SU-DHL-6 (cell line): ENCODE measurements around the gene MICAL3.

ENCODE experiments used
- H2AFZ ChIP-seq: fragments of 200-600 bp; sonication (generic); 2 replicates; pipeline ENCODE4 v1.6.1; 2014; ENCODE audit warnings: low read depth, mild to moderate bottlenecking, moderate library complexity, mixed read lengths, antibody characterized with exemption, low read length; ENCODE audit not compliant: severe bottlenecking
- H3F3A ChIP-seq: fragments of 200-600 bp; shearing (Covaris generic); 2 replicates; pipeline ENCODE4 v1.6.0; 2016; ENCODE audit warnings: antibody characterized with exemption, mild to moderate bottlenecking; ENCODE audit not compliant: insufficient read depth
- H3K27ac ChIP-seq: fragments of 200-600 bp; sonication (generic); 2 replicates; pipeline ENCODE4 v1.5.1; 2016; ENCODE audit warnings: low read depth, mild to moderate bottlenecking, low read length, moderate library complexity, mixed read lengths
- H3K27me3 ChIP-seq: fragments of 200-600 bp; sonication (generic), shearing (Covaris generic); 2 replicates; pipeline ENCODE4 v1.6.0; 2014; ENCODE audit warnings: mild to moderate bottlenecking, low read length
- H3K36me3 ChIP-seq: fragments of 200-600 bp; sonication (generic); 2 replicates; pipeline ENCODE4 v1.6.1; 2014; ENCODE audit warnings: mild to moderate bottlenecking, low read length, mixed read lengths
- H3K4me2 ChIP-seq: fragments of 300-600, 200-600 bp; shearing (Covaris generic), sonication (generic); 2 replicates; pipeline ENCODE4 v1.6.0; 2014; ENCODE audit warnings: low read length, low read depth, mild to moderate bottlenecking; ENCODE audit not compliant: poor library complexity, severe bottlenecking
- H3K4me3 ChIP-seq: fragments of 200-600 bp; sonication (generic); 2 replicates; pipeline ENCODE4 v1.5.1; 2014; ENCODE audit warnings: antibody characterized with exemption, low read length, mild to moderate bottlenecking, mixed read lengths; ENCODE audit not compliant: insufficient read depth, poor library complexity, severe bottlenecking
- H3K79me2 ChIP-seq: fragments of 200-600 bp; sonication (generic); 2 replicates; pipeline ENCODE4 v1.6.1; 2014; ENCODE audit warnings: mild to moderate bottlenecking, low read length, moderate library complexity; ENCODE audit not compliant: insufficient read depth
- H3K9ac ChIP-seq: fragments of 200-600 bp; sonication (generic); 2 replicates; pipeline ENCODE4 v1.7.0; 2014; ENCODE audit warnings: mild to moderate bottlenecking, low read length
- H3K9me2 ChIP-seq: fragments of 200-600 bp; sonication (generic); replicated peaks from 2 replicates; pipeline ENCODE4 v1.6.1; 2014; ENCODE audit warnings: low read length; ENCODE audit not compliant: insufficient read depth
- H3K9me3 ChIP-seq: fragments of 200-600 bp; sonication (generic); 2 replicates; pipeline ENCODE4 v1.6.1; 2014; ENCODE audit warnings: low read length, mixed read lengths; ENCODE audit not compliant: insufficient read depth
- H4K20me1 ChIP-seq: fragments of 200-600 bp; sonication (generic); 2 replicates; pipeline ENCODE4 v1.6.1; 2014; ENCODE audit warnings: low read depth, mild to moderate bottlenecking, antibody characterized with exemption, low read length, moderate library complexity, mixed read lengths
- CTCF ChIP-seq: fragments of 200-600 bp; sonication (generic); IDR thresholded peaks from one replicate; pipeline ENCODE4 v1.5.1; 2017; ENCODE audit warnings: antibody characterized with exemption, mild to moderate bottlenecking, low read length, moderate library complexity; ENCODE audit not compliant: insufficient read depth, poor library complexity, severe bottlenecking
- EZH2phosphoT487 ChIP-seq: fragments of 200-600 bp; sonication (generic), shearing (Covaris generic); conservative IDR thresholded peaks from 2 replicates; pipeline ENCODE4 v1.6.1; 2018; ENCODE audit warnings: mild to moderate bottlenecking, antibody characterized with exemption, low read length, moderate library complexity, mixed read lengths

MICAL3 gene

GRCh38 chr22:17817511-17818065, 206.8 kb downstream of the MICAL3 start:
- H3K79me2 ChIP-seq, result no peaks in the 10 kb centered on the region
- H3K9ac ChIP-seq, result no peak overlapping the region
- no peaks in the 10 kb centered on the region for H3K36me3 ChIP-seq
- no peak overlapping the region for H3K4me3 ChIP-seq
- no peak overlapping the region for H2AFZ ChIP-seq
- no peaks in the 10 kb centered on the region for H3K9me2 ChIP-seq
- no peak overlapping the region for H3K4me2 ChIP-seq
- TF ChIP-seq CTCF (no peak), EZH2phosphoT487 (no peak)
- no peaks in the 10 kb centered on the region for H4K20me1 ChIP-seq
- no peaks in the 10 kb centered on the region for H3K27me3 ChIP-seq
- no peaks in the 10 kb centered on the region for H3K9me3 ChIP-seq
- no peak overlapping the region for H3K27ac ChIP-seq
- no peaks in the 10 kb centered on the region for H3F3A ChIP-seq

- H3K9me3 ChIP-seq, result no peaks in the 10 kb centered on the region
- no peak overlapping the region for H3K4me3 ChIP-seq
- H3K9me2 ChIP-seq, result no peaks in the 10 kb centered on the region
- H3K9ac ChIP-seq, result no peak overlapping the region
- no peaks in the 10 kb centered on the region for H3F3A ChIP-seq
- H3K36me3 ChIP-seq, result no peaks in the 10 kb centered on the region
- H3K79me2 ChIP-seq, result no peaks in the 10 kb centered on the region
- H2AFZ ChIP-seq, result no peak overlapping the region
- H3K27me3 ChIP-seq, result no peaks in the 10 kb centered on the region
- no peak for TF ChIP-seq EZH2phosphoT487
- no peak for TF ChIP-seq CTCF
- no peak overlapping the region for H3K4me2 ChIP-seq
- H3K27ac ChIP-seq, result no peak overlapping the region
- no peaks in the 10 kb centered on the region for H4K20me1 ChIP-seq
These were observed 207.3 kb downstream of the MICAL3 start for GRCh38 chr22:17817079-17817478.

- Histone ChIP-seq H3K36me3 (no peaks in the 10 kb centered on the region), H3K4me2 (no peak overlapping the region), H3K27ac (no peak overlapping the region), H3K9me2 (no peaks in the 10 kb centered on the region), H3K79me2 (no peaks in the 10 kb centered on the region), H3K4me3 (no peak overlapping the region), H2AFZ (no peak overlapping the region), H3K9ac (no peak overlapping the region), H3K9me3 (no peaks in the 10 kb centered on the region), H4K20me1 (no peaks in the 10 kb centered on the region), H3K27me3 (no peaks in the 10 kb centered on the region), H3F3A (no peaks in the 10 kb centered on the region)
- TF ChIP-seq CTCF (no peak), EZH2phosphoT487 (no peak)
These were observed 207.7 kb downstream of the MICAL3 start for GRCh38 chr22:17816649-17817048.
